GM19463 (cell line): ENCODE results near the gene HSPB9.
A peak's percentile ranks its signal among the peaks of the same experiment; 100 is the strongest.

Experiments used
- ATAC-seq: cut with Tn5 transposase; IDR thresholded peaks from one replicate; pipeline ENCODE4 v1.9.1; 2021; ENCODE audit warnings: mild to moderate bottlenecking, moderate library complexity; ENCODE audit not compliant: unreplicated experiment

The HSPB9 gene

DNA sequence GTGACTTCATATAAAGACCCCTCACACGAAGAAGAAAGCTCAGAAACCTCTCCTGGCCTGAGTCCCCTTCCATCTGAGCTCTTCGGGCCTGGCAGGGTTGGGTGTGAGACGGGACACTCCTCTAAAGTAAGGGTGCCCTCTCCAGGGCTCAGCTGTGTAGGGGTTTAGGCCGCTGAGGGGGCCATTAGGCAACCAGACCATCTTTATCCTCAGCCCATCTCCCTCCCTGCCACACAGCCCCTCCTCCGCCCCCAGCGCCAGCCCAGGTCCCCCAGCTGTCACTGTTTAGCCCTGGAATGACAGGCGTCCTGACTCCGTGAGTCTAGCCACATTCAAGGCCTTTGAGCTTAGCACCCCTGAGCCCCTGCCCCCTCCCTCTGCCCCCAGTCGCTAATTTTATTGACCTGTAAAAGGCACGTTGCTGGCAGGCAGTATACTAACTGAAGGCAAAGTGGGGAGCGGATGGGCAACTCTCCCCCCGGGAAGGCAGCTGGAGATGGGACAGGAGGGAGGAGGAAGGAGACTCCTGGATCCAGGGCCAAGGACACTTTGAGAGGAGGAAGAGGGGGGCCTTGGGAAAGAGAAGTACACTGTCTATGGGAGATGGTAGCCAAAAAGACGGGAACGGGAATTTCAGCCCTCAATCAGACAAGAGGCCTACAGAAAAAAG lies 23.7 kb upstream of the HSPB9 start:
- no peak for ATAC-seq

DNA sequence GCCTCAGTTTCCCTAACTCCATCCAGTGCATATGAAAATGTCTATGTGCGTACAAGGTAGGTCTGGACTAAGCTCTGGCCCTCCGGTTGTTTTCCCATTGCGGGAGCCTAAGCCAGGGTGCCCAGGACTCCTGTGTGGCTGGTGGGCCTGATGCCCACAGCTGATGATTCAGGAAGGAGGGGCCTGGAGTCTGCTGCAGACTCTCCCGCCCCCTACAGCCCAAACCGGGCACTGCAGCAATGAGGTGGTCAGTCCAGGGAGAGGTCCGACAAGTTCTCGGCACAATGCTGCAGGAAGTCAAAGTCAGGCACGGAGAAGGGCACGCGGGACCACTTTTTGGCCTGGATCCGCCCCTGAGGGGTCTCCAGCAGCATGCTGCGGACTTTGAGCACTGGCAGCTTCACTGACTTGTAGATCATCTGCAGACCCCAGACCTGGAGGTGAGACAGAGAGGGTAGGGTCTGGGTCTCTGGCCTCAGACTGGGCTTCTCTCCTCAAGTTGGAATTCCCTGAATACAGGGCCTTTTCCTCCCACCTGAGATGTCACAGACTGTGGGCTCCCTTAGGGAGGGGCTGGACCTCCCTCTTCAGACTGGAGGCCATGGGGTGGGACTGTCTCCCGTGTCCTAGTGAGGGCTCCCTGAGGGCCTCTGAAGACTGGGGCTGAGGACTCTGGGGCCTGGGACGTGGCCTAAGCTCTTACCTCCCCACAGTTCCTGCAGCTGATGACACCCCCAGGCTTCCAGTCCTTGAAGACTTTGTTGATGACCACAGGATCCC lies 20.9 kb upstream of the HSPB9 start:
- no peak for ATAC-seq

DNA sequence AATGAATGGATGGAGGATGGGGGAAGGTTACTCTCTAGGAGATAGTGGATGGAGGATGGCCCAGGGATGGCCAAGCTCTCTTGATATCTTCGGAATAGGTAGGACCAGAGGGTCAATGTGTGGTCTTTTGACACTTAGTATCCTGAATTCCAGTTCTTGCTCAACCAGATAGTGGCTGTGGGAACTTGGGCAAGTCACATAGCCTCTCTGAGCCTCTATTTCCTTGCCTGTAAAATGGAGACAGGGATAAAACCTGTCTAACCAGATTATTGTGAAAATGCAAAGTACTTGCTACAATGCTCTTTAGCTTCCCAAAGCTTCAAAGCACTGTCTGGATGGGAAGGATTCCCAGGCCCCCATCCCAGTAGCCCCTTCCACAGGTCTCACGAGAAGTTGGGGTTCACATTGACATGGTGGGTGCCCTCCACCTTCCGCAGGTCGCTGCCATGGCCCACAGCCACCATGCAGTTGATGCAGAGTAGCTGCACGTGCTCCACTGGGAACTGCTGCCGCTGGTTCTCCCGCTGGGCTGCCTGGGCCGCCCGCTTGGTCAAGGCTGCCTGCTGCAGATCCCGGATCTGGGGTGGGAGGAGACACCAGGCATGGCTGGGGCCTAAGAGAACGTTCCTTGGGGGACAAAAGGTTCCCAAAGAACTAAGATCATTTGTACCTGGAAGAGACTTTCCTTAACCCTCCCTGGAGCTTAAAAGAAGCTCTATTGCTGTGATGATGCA lies 19.2 kb upstream of the HSPB9 start:
- no peak for ATAC-seq

DNA sequence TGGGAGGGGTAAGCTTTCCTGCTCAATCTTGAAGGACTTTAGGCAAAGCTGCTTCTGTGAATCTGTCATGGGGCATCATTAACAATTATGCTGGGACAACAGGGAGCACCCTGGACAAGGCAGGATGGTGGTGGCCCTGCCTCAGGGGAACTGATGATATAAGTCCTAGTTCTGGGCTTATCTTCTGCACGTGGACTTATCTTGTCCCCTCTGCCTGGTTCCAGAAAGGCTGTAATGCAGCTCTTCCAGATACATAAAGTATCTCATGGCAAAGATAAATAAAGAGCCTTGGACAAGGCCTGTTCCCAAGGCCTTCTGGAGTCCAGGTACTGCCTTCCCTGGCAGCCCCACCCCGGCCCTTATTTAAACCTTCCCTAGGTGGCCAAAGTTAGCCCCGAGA lies 18.3 kb upstream of the HSPB9 start:
- ATAC-seq: no peak

DNA sequence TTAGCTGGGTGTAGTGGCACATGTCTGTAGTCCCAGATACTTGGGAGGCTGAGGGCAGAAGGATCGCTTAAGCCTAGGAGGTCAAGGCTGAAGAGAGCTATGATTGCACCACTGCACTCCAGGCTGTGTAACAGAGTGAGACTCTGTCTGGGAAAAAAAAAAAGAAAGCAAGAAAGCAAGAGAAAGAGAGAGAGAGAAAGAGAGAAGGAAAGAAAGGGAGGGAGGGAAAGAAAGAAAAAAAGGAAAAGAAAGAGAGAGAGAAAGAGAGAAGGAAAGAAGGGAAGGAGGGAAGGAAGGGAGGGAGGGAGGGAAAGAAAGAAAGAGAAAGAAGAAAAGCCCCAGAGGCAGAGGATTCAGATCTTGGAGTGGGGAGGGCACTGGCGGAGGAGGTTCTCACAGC lies 16.6 kb upstream of the HSPB9 start:
- ATAC-seq: no peak

DNA sequence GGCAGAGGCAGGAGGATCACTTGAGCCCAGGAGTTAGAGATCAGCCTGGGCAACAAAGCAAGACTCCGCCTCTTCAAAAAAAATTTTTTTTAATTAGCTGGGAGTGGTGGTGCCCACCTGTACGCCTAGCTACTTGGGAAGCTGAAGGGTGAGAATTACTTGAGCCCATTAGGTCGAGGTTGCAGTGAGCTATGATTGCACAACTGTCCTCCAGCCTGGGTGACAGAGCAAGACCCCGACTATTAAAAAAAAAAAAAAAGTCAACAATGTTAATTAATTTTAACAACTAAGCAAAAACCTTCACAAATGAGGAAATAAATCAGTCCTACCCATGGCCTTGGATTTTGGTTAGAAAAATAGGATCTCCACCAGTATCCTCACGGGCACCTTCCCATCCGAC lies 15.5 kb upstream of the HSPB9 start:
- ATAC-seq: no peak

- ATAC-seq: peak; percentile 63
These were observed 14.7 kb upstream of the HSPB9 start for GRCh38 chr17:42107597-42108576.

DNA sequence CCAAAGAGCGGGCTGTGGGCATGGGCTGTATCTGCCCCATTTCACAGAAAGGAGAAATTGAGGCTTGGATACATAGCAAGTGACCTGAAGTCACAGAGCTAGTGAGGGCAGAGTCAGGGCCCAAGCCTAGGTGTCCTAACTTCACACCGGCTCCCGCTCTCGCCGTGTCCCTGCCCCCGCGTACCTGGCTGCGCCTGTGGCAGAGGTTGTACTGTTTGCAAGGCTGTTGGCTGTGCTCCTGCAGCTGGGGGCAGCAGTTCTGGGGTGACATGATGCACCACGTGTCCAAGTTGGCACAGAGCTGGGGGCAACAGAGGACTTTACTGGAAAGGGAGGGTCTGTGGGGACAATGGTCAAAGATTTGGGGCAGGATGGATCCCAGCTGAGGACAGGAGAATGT lies 13.5 kb upstream of the HSPB9 start:
- ATAC-seq: no peak

DNA sequence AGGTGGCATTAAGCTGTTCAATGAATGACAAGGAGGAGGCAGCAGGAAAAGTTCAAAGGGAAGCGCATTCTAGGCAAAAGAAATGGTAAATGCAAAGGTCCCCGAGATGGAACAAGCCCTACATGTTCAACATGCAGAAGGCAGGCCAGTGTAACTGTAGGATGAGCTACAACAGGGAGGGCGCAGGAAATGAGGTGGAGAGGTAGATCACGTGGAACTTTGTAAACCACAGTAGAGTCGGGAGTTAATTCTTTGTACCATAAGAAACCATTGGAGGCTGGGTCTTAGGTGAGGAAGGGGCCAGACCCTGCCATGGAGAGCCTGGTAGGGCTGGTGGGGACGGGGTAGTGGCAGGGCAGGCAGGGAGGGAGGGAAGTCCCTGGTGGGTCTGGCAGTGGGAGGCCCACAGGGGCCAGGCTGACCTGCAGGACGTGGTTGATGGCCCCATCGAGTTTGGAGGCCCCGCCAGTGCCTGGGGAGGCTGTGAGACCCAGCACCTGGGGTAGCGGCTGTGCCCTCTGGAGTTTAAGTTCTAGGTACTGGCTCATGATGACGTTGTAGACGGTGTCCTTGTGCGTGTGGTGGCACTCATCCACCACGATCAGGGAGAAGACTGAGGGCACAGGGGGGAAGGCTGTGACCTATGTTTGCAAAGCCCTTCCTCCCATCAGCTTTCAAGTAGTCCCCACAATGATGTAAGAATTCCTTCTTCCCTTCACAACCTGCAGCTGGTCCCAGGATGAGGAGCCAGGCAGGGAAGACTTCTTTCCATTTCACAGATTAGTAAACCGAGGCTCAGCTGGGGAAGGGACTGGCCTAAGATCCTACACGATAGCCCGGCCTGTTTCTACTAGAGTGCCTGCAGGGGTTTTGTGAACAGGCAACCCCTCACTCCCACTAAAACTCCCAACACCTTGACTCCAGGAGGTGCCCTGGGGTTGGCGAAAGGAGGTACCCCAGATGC lies 12.0 kb upstream of the HSPB9 start:
- no peak for ATAC-seq

- ATAC-seq: no peak
These were observed 11.4 kb upstream of the HSPB9 start for GRCh38 chr17:42111265-42111636.

- no peak for ATAC-seq
These were observed 10.6 kb upstream of the HSPB9 start for GRCh38 chr17:42111871-42112551.

GRCh38 chr17:42112552-42113176 lies 9.9 kb upstream of the HSPB9 start, which contains the start of gene DHX58:
Gene DHX58, minus strand, starts transcription at chr17:42112714. Its CDS starts 822 bp downstream, at chr17:42111892.
- ATAC-seq: peak; percentile 73

GRCh38 chr17:42113293-42114069 lies 9.1 kb upstream of the HSPB9 start:
- no peak for ATAC-seq

- no peak for ATAC-seq
These were observed 8.5 kb upstream of the HSPB9 start for GRCh38 chr17:42114118-42114517.

- no peak for ATAC-seq
These were observed 5.8 kb upstream of the HSPB9 start for GRCh38 chr17:42116705-42117396.

GRCh38 chr17:42117397-42118125 lies 5.0 kb upstream of the HSPB9 start:
- no peak for ATAC-seq
